Neural progenitor cell (in vitro differentiated cells): ENCODE results near the gene RNF31. TPM values are rescaled to one million over a fixed set of nuclear protein-coding genes. Genes with fewer than 3 reads are reported as not detected.

Experiments used
- DNase-seq: peaks from one replicate; pipeline ENCODE4 v3.0.0-alpha.2; 2016; ENCODE audit warnings: low spot score
- H2AFZ ChIP-seq: fragments of 200-600 bp; sonication (generic); replicated peaks from 2 replicates; pipeline ENCODE4 v1.6.1; 2016; ENCODE audit warnings: antibody characterized with exemption
- H3F3A ChIP-seq: fragments of 200-600 bp; sonication (generic); 2 replicates; pipeline ENCODE4 v1.6.1; 2016; ENCODE audit warnings: antibody characterized with exemption, low read depth
- H3K27ac ChIP-seq: fragments of 200-600 bp; sonication (generic); 2 replicates; pipeline ENCODE4 v1.5.1; 2016; ENCODE audit warnings: mild to moderate bottlenecking
- H3K27me3 ChIP-seq: fragments of 200-600 bp; sonication (generic); 2 replicates; pipeline ENCODE4 v1.6.1; 2016; ENCODE audit warnings: mild to moderate bottlenecking, moderate library complexity
- H3K36me3 ChIP-seq: fragments of 200-600 bp; sonication (generic); 2 replicates; pipeline ENCODE4 v1.5.1; 2016
- H3K4me1 ChIP-seq: fragments of 200-600 bp; sonication (generic); 2 replicates; pipeline ENCODE4 v1.6.1; 2016; ENCODE audit warnings: mixed run types
- H3K4me2 ChIP-seq: fragments of 200-600 bp; sonication (generic); 2 replicates; pipeline ENCODE4 v1.6.1; 2016
- H3K4me3 ChIP-seq: fragments of 200-600 bp; sonication (generic); 2 replicates; pipeline ENCODE4 v1.5.1; 2016
- H3K79me2 ChIP-seq: fragments of 200-600 bp; sonication (generic); 2 replicates; pipeline ENCODE4 v1.6.1; 2016; ENCODE audit warnings: low read depth
- H3K9ac ChIP-seq: fragments of 200-600 bp; sonication (generic); 2 replicates; pipeline ENCODE4 v1.6.1; 2016
- H3K9me3 ChIP-seq: fragments of 200-600 bp; sonication (generic); 2 replicates; pipeline ENCODE4 v1.5.1; 2016; ENCODE audit warnings: low read depth
- H4K20me1 ChIP-seq: fragments of 200-600 bp; sonication (generic); 2 replicates; pipeline ENCODE4 v1.6.1; 2016; ENCODE audit warnings: low read depth
- H3K27ac Mint-ChIP-seq: 3 replicates; pipeline ENCODE4 v1.8.0; 2021; ENCODE audit warnings: mixed read lengths
- H3K27me3 Mint-ChIP-seq: 2 replicates; pipeline ENCODE4 v1.8.0; 2022; ENCODE audit warnings: low read depth, mild to moderate bottlenecking, inconsistent platforms, moderate library complexity, mixed read lengths; ENCODE audit not compliant: insufficient read depth
- H3K36me3 Mint-ChIP-seq: 3 replicates; pipeline ENCODE4 v1.8.0; 2021; ENCODE audit warnings: mixed read lengths
- H3K4me1 Mint-ChIP-seq: 3 replicates; pipeline ENCODE4 v1.8.0; 2021; ENCODE audit warnings: mixed read lengths
- H3K4me3 Mint-ChIP-seq: 3 replicates; pipeline ENCODE4 v1.8.0; 2021; ENCODE audit warnings: mild to moderate bottlenecking, moderate library complexity, mixed read lengths
- H3K9me3 Mint-ChIP-seq: 3 replicates; pipeline ENCODE4 v1.8.0; 2020; ENCODE audit warnings: mixed read lengths
- EZH2 ChIP-seq: fragments of 200-600 bp; sonication (generic); IDR thresholded peaks from 2 replicates; pipeline ENCODE4 v1.6.1; 2017; ENCODE audit warnings: antibody characterized with exemption, mild to moderate bottlenecking, moderate library complexity
- EZH2phosphoT487 ChIP-seq: fragments of 200-600 bp; sonication (generic); IDR thresholded peaks from 2 replicates; pipeline ENCODE4 v1.6.1; 2017; ENCODE audit warnings: antibody characterized with exemption
- total RNA-seq: library from RNA; depleted of rRNA; stranded (reverse); fragments of >200 nt; gene quantifications from 2 replicates; pipeline ENCODE4 v1.2.3, GENCODE V29; 2015; ENCODE audit warnings: low replicate concordance
- TF ChIP-seq, protein P1 (sequence below): fragments of 200-600 bp; sonication (generic); IDR thresholded peaks from 2 replicates; pipeline ENCODE4 v1.5.1; 2017; ENCODE audit warnings: antibody characterized with exemption, mild to moderate bottlenecking

RNF31 gene
- total RNA-seq, 1 donor from 2014 or later: 28.8 TPM

DNA sequence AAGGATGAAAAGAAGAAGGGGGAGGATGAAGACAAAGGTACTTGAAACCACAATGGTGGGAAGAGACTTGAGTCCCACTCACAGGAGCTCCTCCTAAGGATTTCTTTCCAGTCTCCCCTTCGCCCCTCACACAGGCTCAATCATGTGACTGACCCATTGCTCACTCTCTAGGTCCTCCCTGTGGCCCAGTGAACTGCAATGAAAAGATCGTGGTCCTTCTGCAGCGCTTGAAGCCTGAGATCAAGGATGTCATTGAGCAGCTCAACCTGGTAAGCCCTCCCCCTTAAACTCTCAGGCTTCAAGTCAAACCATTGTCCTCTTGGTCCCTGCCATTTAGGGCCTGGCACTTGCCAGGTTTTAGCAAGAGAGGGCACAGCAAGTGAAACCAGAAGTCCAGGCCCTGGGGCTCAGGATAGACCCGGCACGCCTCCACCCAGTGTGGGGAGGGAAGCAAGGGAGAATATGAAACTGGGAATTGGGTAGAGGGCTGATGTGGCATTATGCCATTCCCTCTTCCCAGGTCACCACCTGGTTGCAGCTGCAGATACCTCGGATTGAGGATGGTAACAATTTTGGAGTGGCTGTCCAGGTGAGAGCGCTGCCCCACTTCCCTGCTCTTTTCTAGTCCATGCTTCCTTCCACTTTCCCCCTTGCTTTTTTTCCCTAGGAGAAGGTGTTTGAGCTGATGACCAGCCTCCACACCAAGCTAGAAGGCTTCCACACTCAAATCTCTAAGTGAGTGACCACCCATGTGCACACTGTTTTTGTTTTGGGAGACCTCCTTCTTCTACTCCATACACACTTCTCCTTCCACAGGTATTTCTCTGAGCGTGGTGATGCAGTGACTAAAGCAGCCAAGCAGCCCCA, 9.5 kb upstream of the RNF31 start:
- Histone ChIP-seq H4K20me1 (peaks cover 23% of the 10 kb centered on the region), H2AFZ (no peak overlapping the region), H3F3A (peaks cover 69% of the 10 kb centered on the region), H3K27ac (no peak overlapping the region), H3K4me2 (no peak overlapping the region), H3K4me3 (no peak overlapping the region), H3K27me3 (peaks cover 9% of the 10 kb centered on the region), H3K9me3 (no peaks in the 10 kb centered on the region), H3K9ac (no peak overlapping the region), H3K79me2 (peaks cover 20% of the 10 kb centered on the region), H3K36me3 (no peaks in the 10 kb centered on the region), H3K4me1 (peaks cover 13% of the 10 kb centered on the region)
- Mint-ChIP-seq H3K4me1 (peaks cover 34% of the 10 kb centered on the region), H3K27me3 (peaks cover 8% of the 10 kb centered on the region), H3K4me3 (peak overlapping the region; percentile 99), H3K27ac (no peak overlapping the region), H3K9me3 (no peaks in the 10 kb centered on the region), H3K36me3 (peaks cover 27% of the 10 kb centered on the region)
- TF ChIP-seq EZH2 (no peak), EZH2phosphoT487 (no peak)
- TF ChIP-seq, protein P1, sequence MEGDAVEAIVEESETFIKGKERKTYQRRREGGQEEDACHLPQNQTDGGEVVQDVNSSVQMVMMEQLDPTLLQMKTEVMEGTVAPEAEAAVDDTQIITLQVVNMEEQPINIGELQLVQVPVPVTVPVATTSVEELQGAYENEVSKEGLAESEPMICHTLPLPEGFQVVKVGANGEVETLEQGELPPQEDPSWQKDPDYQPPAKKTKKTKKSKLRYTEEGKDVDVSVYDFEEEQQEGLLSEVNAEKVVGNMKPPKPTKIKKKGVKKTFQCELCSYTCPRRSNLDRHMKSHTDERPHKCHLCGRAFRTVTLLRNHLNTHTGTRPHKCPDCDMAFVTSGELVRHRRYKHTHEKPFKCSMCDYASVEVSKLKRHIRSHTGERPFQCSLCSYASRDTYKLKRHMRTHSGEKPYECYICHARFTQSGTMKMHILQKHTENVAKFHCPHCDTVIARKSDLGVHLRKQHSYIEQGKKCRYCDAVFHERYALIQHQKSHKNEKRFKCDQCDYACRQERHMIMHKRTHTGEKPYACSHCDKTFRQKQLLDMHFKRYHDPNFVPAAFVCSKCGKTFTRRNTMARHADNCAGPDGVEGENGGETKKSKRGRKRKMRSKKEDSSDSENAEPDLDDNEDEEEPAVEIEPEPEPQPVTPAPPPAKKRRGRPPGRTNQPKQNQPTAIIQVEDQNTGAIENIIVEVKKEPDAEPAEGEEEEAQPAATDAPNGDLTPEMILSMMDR: no peak
- no peak for DNase-seq

DNA sequence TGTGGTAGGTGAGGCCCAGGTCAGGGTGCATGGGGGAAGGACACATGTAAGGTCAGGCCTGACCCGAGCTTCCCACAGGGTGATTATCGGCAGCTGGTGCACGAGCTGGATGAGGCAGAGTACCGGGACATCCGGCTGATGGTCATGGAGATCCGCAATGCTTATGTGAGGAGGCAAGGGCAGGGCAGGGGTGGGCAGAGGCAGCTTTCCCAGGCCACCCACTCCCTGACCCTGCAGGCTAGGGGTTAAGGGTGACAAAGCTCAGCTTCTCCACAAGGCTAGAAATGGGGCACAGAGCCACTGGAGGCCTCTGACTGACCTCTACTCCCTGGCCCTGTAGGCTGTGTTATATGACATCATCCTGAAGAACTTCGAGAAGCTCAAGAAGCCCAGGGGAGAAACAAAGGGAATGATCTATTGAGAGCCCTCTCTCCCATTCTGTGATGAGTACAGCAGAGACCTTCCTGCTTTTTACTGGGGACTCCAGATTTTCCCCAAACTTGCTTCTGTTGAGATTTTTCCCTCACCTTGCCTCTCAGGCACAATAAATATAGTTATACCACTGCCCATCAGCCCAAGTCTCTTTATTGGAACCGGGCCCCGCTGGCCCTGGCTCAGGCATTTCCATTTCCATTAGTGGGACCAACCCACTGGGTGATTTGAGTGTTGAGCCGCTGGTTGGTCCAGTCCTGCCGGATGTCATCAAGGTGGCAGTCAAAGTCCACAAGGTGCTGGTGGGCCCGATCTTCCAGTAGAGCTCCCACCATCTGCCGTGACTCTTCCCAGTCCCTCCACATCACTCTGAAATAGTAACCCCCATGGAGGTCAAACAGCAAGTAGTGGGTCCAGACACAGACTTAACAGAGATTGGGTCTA, 8.7 kb upstream of the RNF31 start:
- peaks cover 20% of the 10 kb centered on the region for H3K79me2 ChIP-seq
- H3F3A ChIP-seq: peaks cover 71% of the 10 kb centered on the region
- H3K36me3 ChIP-seq: no peaks in the 10 kb centered on the region
- H3K27me3 ChIP-seq: peaks cover 9% of the 10 kb centered on the region
- peaks cover 13% of the 10 kb centered on the region for H3K4me1 ChIP-seq
- H3K36me3 Mint-ChIP-seq: peaks cover 27% of the 10 kb centered on the region
- H3K27ac Mint-ChIP-seq: no peak overlapping the region
- no peak overlapping the region for H2AFZ ChIP-seq
- no peak for DNase-seq
- peaks cover 23% of the 10 kb centered on the region for H4K20me1 ChIP-seq
- H3K9me3 Mint-ChIP-seq: no peaks in the 10 kb centered on the region
- H3K4me1 Mint-ChIP-seq: peaks cover 35% of the 10 kb centered on the region
- H3K27me3 Mint-ChIP-seq: peaks cover 8% of the 10 kb centered on the region
- H3K4me3 ChIP-seq: no peak overlapping the region
- no peak overlapping the region for H3K27ac ChIP-seq
- no peak overlapping the region for H3K9ac ChIP-seq
- H3K4me3 Mint-ChIP-seq: peak overlapping the region; percentile 99
- H3K9me3 ChIP-seq: no peaks in the 10 kb centered on the region
- TF ChIP-seq EZH2: no peak
- TF ChIP-seq EZH2phosphoT487: no peak
- TF ChIP-seq, protein P1: no peak
- H3K4me2 ChIP-seq: no peak overlapping the region

DNA sequence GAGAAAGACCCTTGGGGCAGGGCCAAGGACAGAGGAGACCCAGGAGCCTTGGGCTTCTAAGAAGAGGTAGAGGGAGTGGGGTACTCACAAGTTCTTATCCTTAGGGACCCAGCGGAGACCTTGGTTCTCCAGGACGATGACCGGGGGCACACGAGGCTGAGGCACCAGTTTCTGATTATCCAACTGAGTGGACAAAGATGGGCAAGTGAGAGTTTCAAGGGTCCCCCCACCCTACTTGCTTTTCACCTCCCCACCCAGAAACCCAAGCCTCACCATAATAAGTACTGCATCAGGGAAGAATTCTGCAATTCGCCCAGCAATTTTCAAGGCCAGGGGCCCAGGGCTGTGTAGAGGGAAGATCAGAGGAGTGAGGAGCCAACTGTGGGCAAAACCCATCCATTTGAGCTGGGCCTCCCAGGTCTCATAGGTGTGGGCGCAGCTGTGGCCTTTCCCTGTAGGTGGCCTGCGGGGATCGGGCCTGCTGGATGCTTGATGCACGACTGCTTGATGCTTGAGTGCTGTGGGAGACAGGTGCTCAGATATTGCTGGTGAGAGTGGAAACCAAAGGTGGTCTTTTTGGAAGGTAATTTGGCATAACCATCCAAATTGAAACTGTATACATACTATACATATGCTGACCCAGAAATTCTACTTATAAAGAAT, 7.9 kb upstream of the RNF31 start:
- Mint-ChIP-seq H3K9me3 (no peaks in the 10 kb centered on the region), H3K4me1 (peaks cover 35% of the 10 kb centered on the region), H3K27me3 (peaks cover 8% of the 10 kb centered on the region), H3K36me3 (peaks cover 29% of the 10 kb centered on the region), H3K27ac (no peak overlapping the region), H3K4me3 (peak overlapping the region; percentile 99)
- Histone ChIP-seq H3K9ac (no peak overlapping the region), H3K4me3 (peak overlapping the region; percentile 96), H3K4me2 (peak overlapping the region; percentile 90), H3K36me3 (no peaks in the 10 kb centered on the region), H3K4me1 (peaks cover 13% of the 10 kb centered on the region), H3F3A (peaks cover 69% of the 10 kb centered on the region), H4K20me1 (peaks cover 23% of the 10 kb centered on the region), H3K9me3 (no peaks in the 10 kb centered on the region), H3K27me3 (peaks cover 9% of the 10 kb centered on the region), H3K79me2 (peaks cover 20% of the 10 kb centered on the region), H3K27ac (no peak overlapping the region), H2AFZ (no peak overlapping the region)
- TF ChIP-seq, protein P1: no peak
- TF ChIP-seq EZH2 (no peak), EZH2phosphoT487 (no peak)
- DNase-seq: no peak
